Endothelial cell of umbilical vein (primary cell): ENCODE results near the gene LINGO4. TPM values are rescaled to one million over a fixed set of nuclear protein-coding genes. Genes with fewer than 3 reads are reported as not detected.

Source experiments
- BruUV-seq: library from RNA; stranded (reverse); fragments of 400-500 nt; replicated peaks from 2 replicates; lab custom pipeline; 2021; lab: Mats Ljungman, UMichigan
- CTCF ChIA-PET: fragments of 300-600, 350-600 bp; sonication (Branson Sonifier 250); formaldehyde crosslinking; loops from one replicate; lab custom pipeline; 2021; ENCODE audit warnings: antibody characterized with exemption, inconsistent platforms; lab: Charles Lee
- POLR2A ChIA-PET: fragments of 300-600, 350-600 bp; sonication (Branson Sonifier 250); formaldehyde crosslinking; loops from one replicate; lab custom pipeline; 2021; ENCODE audit warnings: antibody characterized with exemption, inconsistent platforms; lab: Charles Lee
- DNase-seq: peaks from one replicate; pipeline ENCODE4 v3.0.0-alpha.2; 2011; ENCODE audit warnings: low read depth, low spot score
- FAIRE-seq: peaks from 2 replicates; lab custom pipeline; 2011; peaks lifted over from hg19 to GRCh38; lab: Jason Lieb, UNC
- H2AFZ ChIP-seq: 2 replicates; pipeline ENCODE4 v1.6.0; 2012; ENCODE audit warnings: low read depth, low read length, control low read depth, inconsistent platforms
- H3K27ac ChIP-seq: 2 replicates; pipeline ENCODE4 v1.5.1; 2011; ENCODE audit warnings: low read depth, mild to moderate bottlenecking, control low read depth, low read length, moderate library complexity; ENCODE audit not compliant: insufficient read depth
- H3K27me3 ChIP-seq, 2 experiments: 2 replicates each; pipeline versions ENCODE4 v1.6.0 to v1.6.1; 2011; ENCODE audit warnings: low read length in 2 of 2, mixed read lengths in 1 of 2; ENCODE audit not compliant: control insufficient read depth in 2 of 2, insufficient read depth in 2 of 2
- H3K36me3 ChIP-seq, 2 experiments: 2 replicates in 1 of 2; 3 replicates in 1 of 2; pipeline ENCODE4 v1.5.1; 2011; ENCODE audit warnings: low read length in 2 of 2, mild to moderate bottlenecking in 1 of 2, moderate library complexity in 1 of 2; ENCODE audit not compliant: control insufficient read depth in 2 of 2, insufficient read depth in 2 of 2; ENCODE audit errors: extremely low read depth in 1 of 2
- H3K4me1 ChIP-seq: 3 replicates; pipeline ENCODE4 v1.5.1; 2011; ENCODE audit warnings: mild to moderate bottlenecking, low read length; ENCODE audit not compliant: control insufficient read depth, insufficient read depth; ENCODE audit errors: extremely low read depth
- H3K4me2 ChIP-seq: 2 replicates; pipeline ENCODE4 v1.6.1; 2011; ENCODE audit warnings: low read length, control low read depth, mixed read lengths; ENCODE audit not compliant: insufficient read depth
- H3K4me3 ChIP-seq, 3 experiments: fragments of 200-600 bp in 1 of 3; sonication (generic), shearing (Covaris generic) in 1 of 3; replicated peaks in 1 of 3; 2 replicates each; pipeline ENCODE4 v1.5.1; 2011 to 2016; ENCODE audit warnings: control low read depth in 3 of 3, low read length in 3 of 3, mild to moderate bottlenecking in 2 of 3, inconsistent platforms in 1 of 3, low read depth in 1 of 3, moderate library complexity in 1 of 3; ENCODE audit not compliant: insufficient read depth in 1 of 3
- H3K79me2 ChIP-seq: 2 replicates; pipeline ENCODE4 v1.6.0; 2012; ENCODE audit warnings: low read length, inconsistent platforms; ENCODE audit not compliant: control insufficient read depth, insufficient read depth
- H3K9ac ChIP-seq: replicated peaks from 2 replicates; pipeline ENCODE3; 2011; ENCODE audit warnings: low read length, control low read depth; ENCODE audit not compliant: insufficient read depth; ENCODE audit errors: extremely low read depth
- H3K9me1 ChIP-seq: replicated peaks from 3 replicates; pipeline ENCODE4 v1.6.0; 2011; ENCODE audit warnings: mild to moderate bottlenecking, low read length; ENCODE audit not compliant: control insufficient read depth, insufficient read depth; ENCODE audit errors: extremely low read depth
- H3K9me3 ChIP-seq: replicated peaks from 2 replicates; pipeline ENCODE4 v1.5.1; 2012; ENCODE audit warnings: low read length, inconsistent platforms; ENCODE audit not compliant: control insufficient read depth, insufficient read depth
- H4K20me1 ChIP-seq: replicated peaks from 2 replicates; pipeline ENCODE3; 2011; ENCODE audit warnings: mild to moderate bottlenecking, low read length; ENCODE audit not compliant: control insufficient read depth, insufficient read depth; ENCODE audit errors: extremely low read depth
- EZH2 ChIP-seq: IDR thresholded peaks from 2 replicates; pipeline ENCODE4 v1.6.1; 2012; ENCODE audit warnings: borderline replicate concordance, low read depth, mild to moderate bottlenecking, moderate library complexity, low read length, inconsistent platforms; ENCODE audit not compliant: severe bottlenecking
- FOS ChIP-seq: IDR thresholded peaks from 2 replicates; pipeline ENCODE4 v1.6.1; 2011; ENCODE audit warnings: mild to moderate bottlenecking, low read length, moderate library complexity, borderline replicate concordance; ENCODE audit not compliant: insufficient read depth
- GATA2 ChIP-seq: IDR thresholded peaks from 2 replicates; pipeline ENCODE4 v1.7.0; 2011; ENCODE audit warnings: low read depth, mild to moderate bottlenecking, moderate library complexity, mixed read lengths, low read length; ENCODE audit not compliant: insufficient read length, insufficient read depth
- JUN ChIP-seq: IDR thresholded peaks from 2 replicates; pipeline ENCODE4 v1.6.1; 2011; ENCODE audit warnings: borderline replicate concordance, low read depth; ENCODE audit not compliant: insufficient read length, insufficient read depth
- MYC ChIP-seq: IDR thresholded peaks from one replicate; pipeline ENCODE4 v1.6.1; 2011; ENCODE audit warnings: mild to moderate bottlenecking, low read depth, low read length
- POLR2A ChIP-seq: IDR thresholded peaks from 2 replicates; pipeline ENCODE4 v1.6.1; 2012; ENCODE audit warnings: low read depth, mild to moderate bottlenecking, control low read depth, low read length
- POLR2AphosphoS5 ChIP-seq: IDR thresholded peaks from 2 replicates; pipeline ENCODE4 v1.6.1; 2012; ENCODE audit warnings: low read depth, mild to moderate bottlenecking, control low read depth, low read length, moderate library complexity; ENCODE audit not compliant: insufficient read depth
- dilution Hi-C: fragments of 300-500 bp; cut with MboI; formaldehyde crosslinking; loops from one replicate; pipeline ENCODE4 v1.15.0; 2019; ENCODE audit warnings: low sequenced_read_pairs; ENCODE audit not compliant: extremely low pct_ligation_motif_present
- intact Hi-C: fragments of 100-400 bp; cut with micrococcal nuclease; formaldehyde crosslinking; loops from one replicate; pipeline ENCODE4 v1.10.0; 2022
- polyA plus RNA-seq, 4 experiments: library from polyadenylated mRNA; depleted of rRNA in 3 of 4; stranded (reverse) in 3 of 4; unstranded in 1 of 4; fragments of >200 nt; gene quantifications; 2 replicates each; pipeline versions ENCODE4 v1.2.1 to v1.2.3, GENCODE V29; 2011 to 2012; ENCODE audit warnings: missing spikeins in 1 of 4
- total RNA-seq: library from RNA; stranded (reverse); gene quantifications from 2 replicates; pipeline ENCODE4 v1.2.3, GENCODE V29; 2021
- TF ChIP-seq, protein P1 (sequence below): IDR thresholded peaks from 2 replicates; pipeline ENCODE4 v1.6.1; 2011; ENCODE audit not compliant: insufficient read depth, insufficient read length
- TF ChIP-seq, protein P2 (sequence below), 2 donors: IDR thresholded peaks; 1 replicate in 1 of 2; 2 replicates in 1 of 2; pipeline ENCODE4 v1.5.1; 2011; ENCODE audit warnings: low read length in 2 of 2, mild to moderate bottlenecking in 2 of 2, moderate library complexity in 2 of 2, control low read depth in 1 of 2, inconsistent platforms in 1 of 2, low read depth in 1 of 2; ENCODE audit not compliant: insufficient read depth in 1 of 2; ENCODE audit errors: extremely low read depth in 1 of 2

Gene LINGO4
- total and polyA plus RNA-seq, 2 donors (not counting 3 experiments of a cell fraction or from before 2014, with no cell fraction given) = not detected

GRCh38 chr1:151779852-151780251 is 25.4 kb downstream of the LINGO4 start:
- POLR2A ChIA-PET = no interaction called here
- Histone ChIP-seq H3K27ac (no peak overlapping the region), H3K27me3 (no peaks in the 10 kb centered on the region), H3K9ac (no peak overlapping the region), H3K79me2 (no peaks in the 10 kb centered on the region), H4K20me1 (no peaks in the 10 kb centered on the region), H2AFZ (no peak overlapping the region), H3K4me1 (no peaks in the 10 kb centered on the region), H3K4me2 (no peak overlapping the region), H3K4me3 (no peak overlapping the region), H3K36me3 (no peaks in the 10 kb centered on the region), H3K9me3 (no peaks in the 10 kb centered on the region), H3K9me1 (no peaks in the 10 kb centered on the region)
- intact Hi-C loops (no loop called here), dilution Hi-C loops (no loop called here)
- FAIRE-seq (no peak), DNase-seq (no peak)
- no TSS peak for BruUV-seq
- no peak for TF ChIP-seq JUN
- no peak for TF ChIP-seq POLR2A
- no peak for TF ChIP-seq EZH2
- TF ChIP-seq, protein P1, sequence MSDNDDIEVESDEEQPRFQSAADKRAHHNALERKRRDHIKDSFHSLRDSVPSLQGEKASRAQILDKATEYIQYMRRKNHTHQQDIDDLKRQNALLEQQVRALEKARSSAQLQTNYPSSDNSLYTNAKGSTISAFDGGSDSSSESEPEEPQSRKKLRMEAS = no peak
- TF ChIP-seq, protein P2, sequence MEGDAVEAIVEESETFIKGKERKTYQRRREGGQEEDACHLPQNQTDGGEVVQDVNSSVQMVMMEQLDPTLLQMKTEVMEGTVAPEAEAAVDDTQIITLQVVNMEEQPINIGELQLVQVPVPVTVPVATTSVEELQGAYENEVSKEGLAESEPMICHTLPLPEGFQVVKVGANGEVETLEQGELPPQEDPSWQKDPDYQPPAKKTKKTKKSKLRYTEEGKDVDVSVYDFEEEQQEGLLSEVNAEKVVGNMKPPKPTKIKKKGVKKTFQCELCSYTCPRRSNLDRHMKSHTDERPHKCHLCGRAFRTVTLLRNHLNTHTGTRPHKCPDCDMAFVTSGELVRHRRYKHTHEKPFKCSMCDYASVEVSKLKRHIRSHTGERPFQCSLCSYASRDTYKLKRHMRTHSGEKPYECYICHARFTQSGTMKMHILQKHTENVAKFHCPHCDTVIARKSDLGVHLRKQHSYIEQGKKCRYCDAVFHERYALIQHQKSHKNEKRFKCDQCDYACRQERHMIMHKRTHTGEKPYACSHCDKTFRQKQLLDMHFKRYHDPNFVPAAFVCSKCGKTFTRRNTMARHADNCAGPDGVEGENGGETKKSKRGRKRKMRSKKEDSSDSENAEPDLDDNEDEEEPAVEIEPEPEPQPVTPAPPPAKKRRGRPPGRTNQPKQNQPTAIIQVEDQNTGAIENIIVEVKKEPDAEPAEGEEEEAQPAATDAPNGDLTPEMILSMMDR (IDR thresholded peaks at IDR 0.05; ENCODE audit: extremely low read depth in 1 of 2, insufficient read depth in 1 of 2, low read depth in 1 of 2, low read length in 2 of 2) = no peak
- no peak for TF ChIP-seq MYC
- no peak for TF ChIP-seq FOS
- no peak for TF ChIP-seq GATA2
- no peak for TF ChIP-seq POLR2AphosphoS5
- CTCF ChIA-PET = interaction anchor here (1.6 kb wide), 1 partner anchor 336 kb away, joined by 3 read pairs; no protein-coding TSS in a partner anchor
